ENCODE data around the gene MIEF1.
"Not testable (repeated sequence)": the region's sequence is repeated elsewhere in the genome, so short reads cannot be mapped to it uniquely, and the experiment has no call there.

MIEF1 gene

DNA sequence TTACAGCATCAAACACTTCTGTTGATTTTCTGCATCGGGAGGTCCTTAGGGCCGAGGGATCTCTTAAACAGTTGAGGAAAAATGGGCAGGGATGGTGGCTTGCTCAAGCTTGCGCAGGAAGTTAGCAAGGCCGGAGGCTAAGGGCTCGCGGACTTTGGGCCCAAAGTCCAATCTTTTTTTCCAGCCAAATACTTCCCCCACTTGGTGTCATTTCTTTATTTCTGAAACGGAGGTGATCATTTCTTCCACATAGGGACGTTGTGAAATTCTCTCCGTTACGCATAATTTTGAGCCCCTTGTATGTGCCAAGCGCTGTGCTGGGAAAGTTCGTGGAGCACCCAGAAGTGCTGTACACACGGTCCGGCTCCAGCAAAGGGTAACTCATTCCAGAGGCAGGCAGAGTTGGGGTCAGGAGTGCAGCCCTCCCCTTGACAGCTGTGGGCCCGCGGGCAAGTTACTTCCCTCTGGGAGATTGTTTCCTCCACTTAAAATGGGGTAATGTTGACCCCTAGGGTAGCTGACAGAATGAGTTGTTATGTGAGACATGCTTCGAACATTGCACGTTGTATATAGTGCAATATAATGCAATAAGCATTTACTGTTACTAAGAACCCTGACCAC, 809 bp downstream of the MIEF1 start:
- no peak for DNase-seq (ENCODE audit: extremely low read depth, low read depth)
- H3K4me3 ChIP-seq (replicated peaks; ENCODE audit: low read depth, low read length) = peak overlapping the region; percentile 99
- TF ChIP-seq, protein P1, sequence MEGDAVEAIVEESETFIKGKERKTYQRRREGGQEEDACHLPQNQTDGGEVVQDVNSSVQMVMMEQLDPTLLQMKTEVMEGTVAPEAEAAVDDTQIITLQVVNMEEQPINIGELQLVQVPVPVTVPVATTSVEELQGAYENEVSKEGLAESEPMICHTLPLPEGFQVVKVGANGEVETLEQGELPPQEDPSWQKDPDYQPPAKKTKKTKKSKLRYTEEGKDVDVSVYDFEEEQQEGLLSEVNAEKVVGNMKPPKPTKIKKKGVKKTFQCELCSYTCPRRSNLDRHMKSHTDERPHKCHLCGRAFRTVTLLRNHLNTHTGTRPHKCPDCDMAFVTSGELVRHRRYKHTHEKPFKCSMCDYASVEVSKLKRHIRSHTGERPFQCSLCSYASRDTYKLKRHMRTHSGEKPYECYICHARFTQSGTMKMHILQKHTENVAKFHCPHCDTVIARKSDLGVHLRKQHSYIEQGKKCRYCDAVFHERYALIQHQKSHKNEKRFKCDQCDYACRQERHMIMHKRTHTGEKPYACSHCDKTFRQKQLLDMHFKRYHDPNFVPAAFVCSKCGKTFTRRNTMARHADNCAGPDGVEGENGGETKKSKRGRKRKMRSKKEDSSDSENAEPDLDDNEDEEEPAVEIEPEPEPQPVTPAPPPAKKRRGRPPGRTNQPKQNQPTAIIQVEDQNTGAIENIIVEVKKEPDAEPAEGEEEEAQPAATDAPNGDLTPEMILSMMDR (IDR thresholded peaks at IDR 0.05; ENCODE audit: low read depth, low read length, missing control alignments) = no peak

DNA sequence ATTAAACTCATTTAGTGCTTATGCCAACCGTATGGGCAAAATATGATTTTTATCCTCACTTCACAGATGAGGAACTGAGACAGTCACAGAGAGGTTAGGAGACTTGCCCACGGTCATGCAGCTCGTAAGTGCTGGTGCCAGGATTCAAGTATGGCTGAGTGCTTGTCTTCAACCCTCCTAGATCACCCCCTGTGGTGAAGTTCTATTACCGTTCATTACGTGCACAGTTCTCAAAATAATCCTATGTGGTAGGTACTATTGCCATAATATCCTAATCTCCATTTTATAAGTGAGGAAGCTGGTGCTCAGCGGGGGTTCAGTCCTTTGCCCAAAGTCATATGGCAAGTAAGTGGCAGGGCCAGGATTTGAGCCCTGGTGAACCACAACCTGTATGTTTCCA, 1.5 kb downstream of the MIEF1 start:
- peak overlapping the region; percentile 99 for H3K4me3 ChIP-seq (replicated peaks; ENCODE audit: low read depth, low read length)
- DNase-seq (ENCODE audit: extremely low read depth, low read depth) = no peak

DNA sequence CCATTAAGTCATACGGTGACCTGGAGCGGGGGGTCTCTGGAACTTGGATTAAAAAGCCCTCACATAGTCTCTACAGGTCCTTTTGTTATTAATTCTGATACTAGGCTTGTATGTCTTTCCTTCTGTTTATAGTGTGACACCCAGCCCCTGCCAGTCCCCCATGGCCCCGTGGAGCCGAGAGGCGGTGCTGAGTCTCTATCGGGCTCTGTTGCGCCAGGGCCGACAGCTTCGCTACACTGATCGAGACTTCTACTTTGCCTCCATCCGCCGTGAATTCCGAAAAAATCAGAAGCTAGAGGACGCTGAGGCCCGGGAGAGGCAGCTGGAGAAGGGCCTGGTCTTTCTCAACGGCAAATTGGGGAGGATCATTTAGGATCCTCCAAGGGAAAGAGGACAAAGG, 2.0 kb downstream of the MIEF1 start:
- no peak for DNase-seq (ENCODE audit: extremely low read depth, low read depth)

More for the DNA sequence above, 1.5 kb downstream of the MIEF1 start:
- TF ChIP-seq, protein P1 (IDR thresholded peaks at IDR 0.05; ENCODE audit: low read depth, low read length, missing control alignments) = no peak

DNA sequence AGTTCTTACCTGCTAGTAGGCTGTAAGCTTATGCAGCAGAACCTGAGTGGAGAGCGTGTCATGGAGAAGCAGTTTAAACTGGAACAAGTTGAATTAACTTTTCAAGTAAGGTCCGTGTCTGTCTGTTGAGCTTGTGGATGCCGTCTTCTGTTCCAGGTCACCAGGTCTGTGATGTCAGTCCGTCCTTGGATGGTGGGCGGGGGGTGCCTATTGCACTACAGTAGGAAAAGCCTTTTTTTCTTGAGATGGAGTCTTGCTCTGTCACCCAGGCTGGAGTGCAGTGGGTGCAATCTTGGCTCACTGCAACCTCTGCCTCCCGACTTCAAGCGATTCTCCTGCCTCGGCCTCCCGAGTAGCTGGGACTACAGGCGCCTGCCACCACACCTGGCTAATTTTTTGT, 4.9 kb downstream of the MIEF1 start:
- DNase-seq (ENCODE audit: extremely low read depth, low read depth); H3K4me3 ChIP-seq (replicated peaks; ENCODE audit: low read depth, low read length): not testable (repeated sequence)

More for the DNA sequence above, 2.0 kb downstream of the MIEF1 start:
- TF ChIP-seq, protein P1 (IDR thresholded peaks at IDR 0.05; ENCODE audit: low read depth, low read length, missing control alignments) = no peak
- H3K4me3 ChIP-seq (replicated peaks; ENCODE audit: low read depth, low read length) = peak overlapping the region; percentile 99

DNA sequence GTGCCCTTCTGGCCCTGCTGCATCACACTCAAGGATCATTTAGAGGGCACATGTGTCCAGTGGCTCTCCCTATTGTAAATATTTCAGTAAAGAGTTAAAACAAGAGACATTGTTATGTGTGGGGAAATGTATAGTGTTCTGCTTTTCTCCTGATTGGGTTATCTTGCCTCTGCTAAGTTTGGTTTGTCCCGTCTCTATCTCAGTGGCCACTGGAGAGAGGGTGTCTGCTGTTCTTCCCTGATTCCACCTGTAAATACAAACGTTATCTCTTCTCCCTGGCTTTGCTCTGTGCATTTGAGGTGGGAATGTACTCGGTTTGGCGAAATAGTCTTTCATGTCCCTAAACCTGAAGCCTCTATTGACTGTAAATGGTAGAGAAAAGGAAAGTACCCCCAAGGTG, 6.3 kb downstream of the MIEF1 start:
- DNase-seq (ENCODE audit: extremely low read depth, low read depth) = no peak
- TF ChIP-seq, protein P1 (IDR thresholded peaks at IDR 0.05; ENCODE audit: low read depth, low read length, missing control alignments) = no peak

DNA sequence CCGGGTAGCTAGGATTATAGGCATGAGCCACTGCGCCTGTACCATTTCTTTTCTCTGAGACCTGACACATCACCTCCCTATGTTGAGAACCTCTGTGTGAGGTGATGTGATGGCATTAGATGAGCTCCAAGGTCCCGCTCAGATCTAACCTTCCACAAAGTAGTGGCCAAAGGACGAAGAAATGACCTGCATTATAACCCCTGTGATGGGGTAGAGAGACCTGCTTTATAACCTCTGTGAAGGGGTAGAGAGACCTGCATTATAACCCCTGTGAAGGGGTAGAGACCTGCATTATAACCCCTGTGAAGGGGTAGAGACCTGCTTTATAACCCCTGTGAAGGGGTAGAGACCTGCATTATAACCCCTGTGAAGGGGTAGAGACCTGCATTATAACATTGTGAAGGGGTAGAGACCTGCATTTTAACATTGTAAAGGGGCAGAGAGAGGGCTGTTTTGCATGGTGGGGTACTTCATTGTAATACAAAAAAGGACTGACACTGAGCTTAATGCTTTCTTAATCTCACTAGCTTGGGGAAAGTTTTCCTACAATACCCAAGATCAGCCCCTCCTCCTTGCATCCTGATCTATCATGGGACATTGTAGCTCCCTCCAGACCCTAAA, 8.5 kb downstream of the MIEF1 start:
- DNase-seq (ENCODE audit: extremely low read depth, low read depth) = no peak
- TF ChIP-seq, protein P1 (IDR thresholded peaks at IDR 0.05; ENCODE audit: low read depth, low read length, missing control alignments) = no peak

More for the DNA sequence above, 6.3 kb downstream of the MIEF1 start:
- no peak overlapping the region for H3K4me3 ChIP-seq (replicated peaks; ENCODE audit: low read depth, low read length)

DNA sequence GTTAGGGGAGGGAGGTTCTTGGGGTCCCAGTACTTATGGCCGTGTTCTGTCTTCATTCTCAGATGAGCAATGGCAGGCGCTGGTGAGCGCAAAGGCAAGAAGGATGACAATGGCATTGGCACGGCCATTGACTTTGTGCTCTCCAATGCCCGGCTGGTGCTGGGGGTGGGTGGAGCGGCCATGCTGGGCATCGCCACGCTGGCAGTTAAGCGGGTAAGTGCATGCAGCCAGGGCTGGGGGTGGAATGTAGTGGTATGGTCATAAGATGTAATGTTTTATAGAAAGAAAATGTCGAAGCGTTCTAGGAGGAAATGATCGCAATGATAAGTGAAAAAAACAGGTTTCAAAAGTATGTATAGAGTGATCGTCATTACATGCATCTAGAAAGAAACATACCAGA, 9.1 kb downstream of the MIEF1 start:
- DNase-seq (ENCODE audit: extremely low read depth, low read depth) = no peak

More for the DNA sequence above, 8.5 kb downstream of the MIEF1 start:
- H3K4me3 ChIP-seq (replicated peaks; ENCODE audit: low read depth, low read length) = no peak overlapping the region

More for the DNA sequence above, 9.1 kb downstream of the MIEF1 start:
- TF ChIP-seq, protein P1 (IDR thresholded peaks at IDR 0.05; ENCODE audit: low read depth, low read length, missing control alignments) = no peak
- no peak overlapping the region for H3K4me3 ChIP-seq (replicated peaks; ENCODE audit: low read depth, low read length)
